Bone marrow (tissue), 2 donors: Measurements from ENCODE around the gene SMARCB1.

Source experiments
- DNase-seq, 2 donors: peaks; one replicate each; lab custom pipeline; 2025; lab: John Stamatoyannopoulos, UW

Gene SMARCB1

GRCh38 chr22:23831781-23832180, 45.0 kb downstream of the SMARCB1 start:
- no peak for DNase-seq

- no peak for DNase-seq
Observed at GRCh38 chr22:23832226-23833016, 45.7 kb downstream of the SMARCB1 start.

- no peak for DNase-seq
Observed at GRCh38 chr22:23833017-23833751, 46.4 kb downstream of the SMARCB1 start.

GRCh38 chr22:23833911-23834317, 47.1 kb downstream of the SMARCB1 start:
- DNase-seq = no peak

GRCh38 chr22:23834406-23834792, 47.6 kb downstream of the SMARCB1 start:
- no peak for DNase-seq

- no peak for DNase-seq
Observed at GRCh38 chr22:23834793-23835483, 48.2 kb downstream of the SMARCB1 start.

GRCh38 chr22:23835484-23836144, 48.8 kb downstream of the SMARCB1 start:
- DNase-seq = no peak

GRCh38 chr22:23836281-23836680, 49.5 kb downstream of the SMARCB1 start:
- no peak for DNase-seq

- no peak for DNase-seq
Observed at GRCh38 chr22:23836692-23837495, 50.1 kb downstream of the SMARCB1 start.

GRCh38 chr22:23837496-23837859, 50.7 kb downstream of the SMARCB1 start:
- no peak for DNase-seq

GRCh38 chr22:23837911-23838680, 51.3 kb downstream of the SMARCB1 start:
- no peak for DNase-seq

- DNase-seq = peak; percentile 92 to 99
Observed at GRCh38 chr22:23838681-23839468, 52.1 kb downstream of the SMARCB1 start, which contains the start of gene DERL3. Gene DERL3, minus strand, starts transcription at chr22:23839006. Its CDS starts 19 bp downstream, at chr22:23838987.

GRCh38 chr22:23840026-23840425, 53.3 kb downstream of the SMARCB1 start:
- no peak for DNase-seq

GRCh38 chr22:23841292-23841691, 54.5 kb downstream of the SMARCB1 start:
- DNase-seq = no peak

- no peak for DNase-seq
Observed at GRCh38 chr22:23841736-23842445, 55.1 kb downstream of the SMARCB1 start.

GRCh38 chr22:23842599-23842998, 55.8 kb downstream of the SMARCB1 start:
- DNase-seq = no peak

- DNase-seq = no peak
Observed at GRCh38 chr22:23844739-23845202, 58.0 kb downstream of the SMARCB1 start.

GRCh38 chr22:23845265-23846080, 58.7 kb downstream of the SMARCB1 start:
- no peak for DNase-seq
